ENCODE data around the gene TIGD1.

Gene TIGD1

GRCh38 chr2:232521959-232522622 is 28.3 kb downstream of the TIGD1 start:
- DNase-seq: peak; percentile 51

GRCh38 chr2:232521098-232521497 is 29.3 kb downstream of the TIGD1 start:
- no peak for DNase-seq

GRCh38 chr2:232520489-232520888 is 29.9 kb downstream of the TIGD1 start:
- no peak for DNase-seq

- no peak for DNase-seq
These were observed 30.5 kb downstream of the TIGD1 start, which contains the start of gene PRSS56 for GRCh38 chr2:232519581-232520438. PRSS56 (plus strand) TSS chr2:232520388; CDS start chr2:232520599, 211 bp downstream.

GRCh38 chr2:232518844-232519243 is 31.5 kb downstream of the TIGD1 start:
- DNase-seq: no peak

- DNase-seq: no peak
These were observed 33.8 kb downstream of the TIGD1 start for GRCh38 chr2:232516551-232516950.

GRCh38 chr2:232515639-232516038 is 34.7 kb downstream of the TIGD1 start:
- DNase-seq: no peak

- DNase-seq: no peak
These were observed 37.0 kb downstream of the TIGD1 start for GRCh38 chr2:232513353-232513752.

GRCh38 chr2:232512602-232513001 is 37.8 kb downstream of the TIGD1 start:
- DNase-seq: no peak

- DNase-seq: no peak
These were observed 38.9 kb downstream of the TIGD1 start for GRCh38 chr2:232511336-232511890.

- DNase-seq: no peak
These were observed 42.1 kb downstream of the TIGD1 start for GRCh38 chr2:232508251-232508650.

- no peak for DNase-seq
These were observed 43.6 kb downstream of the TIGD1 start for GRCh38 chr2:232506709-232507108.

GRCh38 chr2:232505856-232506255 is 44.5 kb downstream of the TIGD1 start:
- no peak for DNase-seq

GRCh38 chr2:232504438-232504837 is 45.9 kb downstream of the TIGD1 start:
- DNase-seq: no peak

- DNase-seq: no peak
These were observed 46.5 kb downstream of the TIGD1 start for GRCh38 chr2:232503809-232504323.

GRCh38 chr2:232502911-232503808 is 47.2 kb downstream of the TIGD1 start:
- DNase-seq: peak; percentile 12

- DNase-seq: no peak
These were observed 47.8 kb downstream of the TIGD1 start for GRCh38 chr2:232502511-232502910.

- no peak for DNase-seq
These were observed 48.5 kb downstream of the TIGD1 start for GRCh38 chr2:232501794-232502390.

GRCh38 chr2:232501331-232501771 is 49.0 kb downstream of the TIGD1 start:
- no peak for DNase-seq

GRCh38 chr2:232498452-232498851 is 51.9 kb downstream of the TIGD1 start:
- no peak for DNase-seq

Data from CD4-positive, alpha-beta T cell treated with Interleukin-21 for 1 hour (primary cell).